Medulla oblongata (tissue), 1 donor: ENCODE results near the gene TTR.

ENCODE experiments used
- DNase-seq: peaks from one replicate; pipeline ENCODE4 v3.0.0-alpha.2; 2015; ENCODE audit errors: extremely low spot score

Gene TTR

DNA sequence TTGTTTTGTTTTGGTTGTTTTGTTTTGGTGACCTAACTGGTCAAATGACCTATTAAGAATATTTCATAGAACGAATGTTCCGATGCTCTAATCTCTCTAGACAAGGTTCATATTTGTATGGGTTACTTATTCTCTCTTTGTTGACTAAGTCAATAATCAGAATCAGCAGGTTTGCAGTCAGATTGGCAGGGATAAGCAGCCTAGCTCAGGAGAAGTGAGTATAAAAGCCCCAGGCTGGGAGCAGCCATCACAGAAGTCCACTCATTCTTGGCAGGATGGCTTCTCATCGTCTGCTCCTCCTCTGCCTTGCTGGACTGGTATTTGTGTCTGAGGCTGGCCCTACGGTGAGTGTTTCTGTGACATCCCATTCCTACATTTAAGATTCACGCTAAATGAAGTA is at the start of gene TTR:
TTR (plus strand) TSS at position 250 of the 400 bp plus-strand sequence; CDS start at position 276, 26 bp downstream.
- no peak for DNase-seq

- no peak for DNase-seq
These were observed 45.2 kb upstream of the TTR start for GRCh38 chr18:31546476-31546875.

DNA sequence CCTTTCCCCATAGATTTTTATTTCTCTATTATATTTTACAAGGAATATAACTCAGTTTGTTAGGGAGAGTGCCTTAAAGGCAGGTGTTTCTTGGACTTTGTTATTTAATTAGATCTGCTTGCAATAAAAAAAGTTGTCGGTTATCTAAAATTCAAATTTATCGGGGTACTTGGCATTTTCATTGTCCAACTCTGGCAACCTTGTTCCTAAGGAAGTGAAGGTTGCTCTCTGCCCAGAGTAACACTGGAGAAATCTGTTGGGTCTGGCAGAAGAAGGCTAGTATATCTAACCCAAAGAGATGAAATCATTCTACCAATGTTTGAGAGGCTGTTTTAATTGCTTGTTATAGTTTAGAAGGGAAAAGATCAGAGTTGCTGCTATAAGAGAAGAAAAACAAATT is 42.8 kb upstream of the TTR start:
- DNase-seq = no peak

GRCh38 chr18:31549416-31549815 is 42.3 kb upstream of the TTR start:
- DNase-seq = no peak

DNA sequence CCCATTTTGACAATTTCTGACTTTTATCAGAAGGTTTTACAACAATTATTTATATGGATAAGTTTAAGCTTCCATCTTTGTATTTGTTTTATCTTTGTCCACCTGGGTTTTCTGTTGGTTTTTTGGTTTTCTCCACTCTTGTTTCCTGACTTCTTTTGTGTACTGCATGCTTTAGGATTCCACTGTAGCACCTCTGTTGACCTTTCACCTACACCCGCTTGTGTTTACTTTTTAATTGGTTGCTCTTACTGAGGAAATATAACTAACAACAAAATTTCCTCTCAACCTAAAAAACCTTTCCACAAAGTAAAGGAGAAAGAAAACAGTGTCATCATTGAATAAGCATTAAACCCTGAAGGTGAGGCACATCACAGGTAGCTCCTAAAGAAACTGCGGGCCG is 39.8 kb upstream of the TTR start:
- no peak for DNase-seq

- no peak for DNase-seq
These were observed 37.9 kb upstream of the TTR start for GRCh38 chr18:31553800-31554199.

DNA sequence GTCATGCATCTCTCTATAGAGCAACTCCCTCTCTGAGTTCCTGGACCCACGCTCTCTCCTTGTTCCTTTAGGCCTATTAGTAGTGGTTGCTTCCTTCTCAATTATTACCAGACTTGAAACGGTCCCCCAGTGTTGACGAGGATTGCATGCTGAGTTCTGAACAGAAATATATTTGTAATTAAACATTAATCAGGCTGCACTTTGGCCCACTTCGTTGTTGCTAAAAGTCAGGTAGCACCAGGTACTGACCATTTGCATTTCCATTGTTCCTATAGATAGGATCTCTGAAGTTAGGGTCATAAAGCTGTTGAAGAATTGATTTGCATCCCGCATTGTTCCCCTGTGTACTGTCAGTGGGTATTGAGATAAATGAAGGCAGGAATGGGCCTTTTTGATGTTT is 36.9 kb upstream of the TTR start:
- no peak for DNase-seq

GRCh38 chr18:31555971-31556747 is 35.5 kb upstream of the TTR start:
- peak; percentile 83 for DNase-seq

GRCh38 chr18:31557446-31557845 is 34.2 kb upstream of the TTR start:
- no peak for DNase-seq

DNA sequence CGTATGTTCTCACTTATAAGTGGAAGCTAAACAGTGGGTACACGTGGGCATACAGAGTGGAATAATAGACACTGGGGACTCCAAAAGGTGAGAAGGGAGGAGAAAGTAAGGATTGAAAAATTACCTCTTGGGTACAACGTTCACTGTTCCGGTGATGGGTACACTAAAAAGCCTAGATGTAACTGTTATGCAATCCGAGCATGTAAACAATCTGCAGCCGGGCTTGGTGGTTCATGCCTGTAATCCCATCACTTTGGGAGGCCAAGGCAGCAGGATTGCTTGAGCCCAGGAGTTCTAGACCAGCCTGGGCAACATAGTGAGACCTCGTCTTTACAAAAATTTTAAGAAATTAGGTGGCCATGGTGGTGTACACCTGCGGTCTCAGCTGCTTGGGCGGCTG is 33.1 kb upstream of the TTR start:
- DNase-seq = no peak

DNA sequence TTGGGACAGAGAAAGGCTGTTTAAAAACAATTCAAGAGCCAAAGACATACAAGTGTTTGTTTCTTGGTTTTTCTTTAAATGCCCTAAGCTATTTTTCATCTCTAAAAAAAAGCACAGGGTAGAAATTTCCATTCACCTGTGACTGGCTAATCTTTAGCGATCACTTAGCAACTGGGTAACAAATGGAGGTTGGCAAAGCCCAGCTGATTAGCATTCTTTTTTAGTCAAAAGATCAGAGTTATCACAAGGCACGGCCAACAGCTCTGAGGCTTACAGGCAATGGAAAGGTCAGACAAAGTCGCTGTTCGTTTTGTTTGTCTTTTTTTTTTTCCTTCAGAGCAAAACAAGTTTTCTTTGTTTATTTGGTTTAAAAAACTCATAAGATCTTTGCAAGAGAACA is 29.0 kb upstream of the TTR start:
- DNase-seq = no peak

GRCh38 chr18:31563778-31564177 is 27.9 kb upstream of the TTR start:
- DNase-seq = no peak

DNA sequence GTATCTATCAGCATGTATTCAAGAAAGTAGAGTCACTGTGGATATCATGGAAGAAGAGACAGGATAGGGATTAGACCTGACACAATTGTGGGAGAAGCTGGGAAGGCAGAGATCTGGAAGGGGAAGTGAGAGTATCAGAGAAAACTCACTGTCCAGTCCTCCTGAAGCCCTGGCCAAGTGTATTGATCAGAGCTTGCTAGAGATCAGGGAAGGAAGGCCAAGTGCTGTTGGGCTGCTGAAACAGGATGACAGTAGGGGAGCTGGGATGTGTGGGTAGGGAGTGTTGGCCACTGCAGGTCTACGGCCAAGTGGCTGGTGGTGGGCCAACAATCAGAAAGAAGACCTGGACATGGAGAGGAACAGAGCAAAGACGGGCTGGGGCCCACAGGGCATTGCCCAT is 26.3 kb upstream of the TTR start:
- DNase-seq = no peak

GRCh38 chr18:31565782-31566512 is 25.7 kb upstream of the TTR start:
- no peak for DNase-seq

DNA sequence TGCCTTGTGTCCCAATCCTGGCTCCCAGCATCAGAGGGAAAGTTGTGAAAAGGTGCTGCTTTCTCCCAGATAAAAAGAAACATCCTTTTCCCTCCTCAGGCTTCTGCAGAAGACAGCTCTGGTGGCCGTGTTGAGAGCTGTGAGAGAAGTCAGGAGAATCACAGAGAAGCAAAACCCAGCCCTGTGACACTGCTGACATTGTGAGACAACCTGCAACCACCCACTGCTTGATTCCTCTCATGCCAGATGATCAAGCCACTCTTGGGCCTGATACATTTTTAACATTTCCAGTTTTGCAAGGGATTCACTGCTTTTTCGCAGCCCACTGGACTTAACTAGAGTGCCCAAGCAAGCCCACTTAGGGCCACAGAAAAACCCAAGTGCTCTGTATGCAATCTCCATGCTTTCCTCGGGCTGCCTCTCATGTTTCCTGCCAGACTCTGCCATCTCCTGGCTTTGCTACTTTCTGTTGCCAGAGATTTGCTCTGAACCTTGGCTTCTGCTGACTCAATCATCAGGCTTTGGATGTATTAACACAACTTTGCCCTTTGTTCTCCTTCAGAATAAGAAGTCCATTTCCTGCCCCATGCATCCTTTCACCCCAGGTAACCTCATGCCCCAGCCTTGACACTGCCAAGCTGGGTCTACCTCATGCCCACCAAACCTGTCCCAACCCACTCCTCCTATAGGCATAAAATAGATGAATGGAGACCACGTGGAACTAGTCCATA is 24.9 kb upstream of the TTR start:
- no peak for DNase-seq

GRCh38 chr18:31572368-31572767 is 19.3 kb upstream of the TTR start:
- no peak for DNase-seq

DNA sequence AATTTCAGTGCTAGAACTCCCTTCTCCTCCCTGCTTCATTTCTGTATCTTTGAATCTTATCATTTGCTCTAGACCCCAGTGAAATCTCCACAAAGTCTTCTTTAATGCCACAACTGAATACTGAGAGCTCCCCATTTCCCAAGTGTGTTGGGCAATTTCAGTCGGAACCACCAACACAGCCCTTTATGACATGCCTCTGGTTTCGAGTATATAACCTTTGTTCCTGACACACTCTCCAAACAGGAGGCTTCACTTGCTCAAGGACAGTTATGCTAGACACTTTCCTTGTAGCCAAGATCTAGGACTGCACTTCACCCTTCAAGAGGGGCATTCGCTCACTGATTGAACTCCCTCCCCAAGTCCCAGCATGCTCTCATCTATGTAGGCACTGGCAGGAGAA is 18.6 kb upstream of the TTR start:
- no peak for DNase-seq

DNA sequence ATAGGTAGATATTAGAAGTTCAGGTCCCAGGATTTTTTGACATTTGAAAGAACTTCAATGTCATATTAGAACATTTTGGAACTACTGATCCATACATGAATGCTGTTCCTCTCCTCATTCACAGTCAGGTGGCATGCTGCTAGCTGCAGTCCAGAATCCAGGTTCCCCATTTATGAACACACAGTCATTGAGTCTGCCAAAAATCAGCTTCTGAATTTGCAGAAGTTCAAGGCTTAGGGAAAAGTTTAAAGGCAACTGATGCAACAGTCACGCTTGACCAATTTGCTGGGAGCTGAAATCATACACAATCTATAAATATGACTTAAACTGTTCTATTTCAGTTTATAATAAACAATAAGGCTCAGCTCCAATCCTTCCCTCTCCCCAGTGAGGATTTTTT is 17.3 kb upstream of the TTR start:
- no peak for DNase-seq

DNA sequence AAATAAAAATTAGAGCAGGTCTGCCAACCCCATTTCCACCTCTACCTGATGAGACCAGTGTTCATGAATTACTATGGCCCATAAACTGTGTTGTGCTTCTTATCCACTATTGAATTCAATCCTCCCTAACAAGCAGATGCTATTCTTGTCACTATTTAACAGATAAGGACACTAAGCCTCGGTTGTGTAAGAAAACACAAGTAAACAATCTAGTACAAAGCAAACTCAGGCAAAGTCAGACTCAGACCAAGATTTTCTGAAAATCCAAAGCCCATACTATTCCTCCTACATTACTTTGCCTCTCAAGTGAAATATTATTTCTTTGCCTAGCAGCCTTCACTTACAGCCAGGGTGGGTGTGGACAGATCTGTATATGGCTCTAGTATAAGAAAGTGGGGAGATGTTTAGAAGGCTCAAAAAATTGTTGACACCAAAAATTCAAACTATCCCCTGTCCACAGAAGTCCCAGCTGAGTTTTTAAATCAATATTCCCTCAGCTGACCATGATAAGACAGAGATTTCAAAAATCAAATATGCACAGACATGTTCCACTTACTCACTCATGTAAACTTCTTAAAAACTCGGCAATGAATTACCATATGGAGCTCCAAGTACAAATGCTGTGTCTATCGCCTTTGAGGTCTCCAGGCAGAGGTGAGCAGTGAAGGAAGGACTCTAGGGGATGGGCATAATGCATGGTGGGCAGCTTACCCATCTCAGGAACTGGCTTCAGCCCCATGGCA is 16.0 kb upstream of the TTR start:
- DNase-seq = no peak

DNA sequence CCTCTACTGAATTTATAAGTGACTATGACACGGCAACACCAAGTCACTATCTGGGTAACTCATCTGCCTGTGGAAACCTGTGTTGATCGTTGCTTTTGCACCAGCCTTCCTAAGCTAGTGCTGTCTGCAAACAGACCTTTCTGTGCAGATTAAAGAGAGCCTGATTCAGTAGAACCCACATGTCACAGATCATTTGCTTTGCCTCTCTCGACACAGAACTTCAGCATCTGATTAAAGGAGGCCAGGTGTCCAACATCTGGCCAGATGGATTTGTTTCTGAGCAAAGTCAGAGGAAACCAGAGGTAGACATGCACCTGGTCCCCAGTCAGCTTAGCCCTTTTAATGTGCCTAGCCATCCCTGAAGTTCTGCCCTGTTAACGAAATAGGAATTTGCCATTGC is 15.0 kb upstream of the TTR start:
- DNase-seq = no peak

DNA sequence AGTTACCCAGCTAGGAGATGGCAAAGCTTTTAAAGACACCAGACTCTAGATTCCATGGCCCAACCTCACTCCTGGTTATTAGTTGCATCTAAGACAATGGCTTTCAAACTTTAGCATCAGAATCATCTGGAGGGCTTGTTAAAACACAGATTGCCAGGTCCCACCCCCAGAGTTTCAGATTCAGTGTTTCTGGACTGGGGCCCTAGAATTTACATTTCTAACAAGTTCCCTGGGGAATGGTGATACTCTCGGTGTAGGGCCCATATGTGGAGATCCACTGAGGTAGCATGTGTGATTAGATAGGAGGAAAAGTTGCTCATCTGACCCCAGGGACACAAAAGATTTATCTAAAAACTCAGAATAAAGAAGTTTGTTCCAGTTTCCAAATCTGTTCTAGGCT is 14.5 kb upstream of the TTR start:
- no peak for DNase-seq

- no peak for DNase-seq
These were observed 13.6 kb upstream of the TTR start for GRCh38 chr18:31578126-31578525.
